Measurements from ENCODE around the gene FIBP.

DNA sequence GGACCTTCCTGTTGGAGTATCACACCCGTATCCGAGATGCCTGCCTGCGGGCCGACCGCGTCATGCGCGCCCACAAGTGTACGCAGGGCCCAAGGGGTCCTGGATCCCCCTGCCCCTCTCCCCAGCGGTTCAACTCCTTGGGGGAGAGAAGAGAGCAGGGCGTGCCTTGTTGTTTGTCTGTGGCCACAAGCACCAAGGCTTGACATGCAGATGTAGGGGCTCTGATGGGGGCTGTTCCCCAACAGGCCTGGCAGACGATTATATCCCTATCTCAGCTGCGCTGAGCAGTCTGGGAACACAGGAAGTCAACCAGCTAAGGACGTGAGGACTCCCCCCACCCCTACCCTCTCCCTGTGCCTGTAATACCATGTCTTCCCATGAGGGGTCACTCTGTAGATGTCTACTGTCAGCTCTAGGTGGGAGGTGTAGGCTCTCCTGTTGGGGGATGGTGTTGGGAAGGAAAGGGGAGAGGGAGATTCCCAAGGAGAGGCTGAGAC is 37.1 kb downstream of the FIBP start:
- TF ChIP-seq, protein P1, sequence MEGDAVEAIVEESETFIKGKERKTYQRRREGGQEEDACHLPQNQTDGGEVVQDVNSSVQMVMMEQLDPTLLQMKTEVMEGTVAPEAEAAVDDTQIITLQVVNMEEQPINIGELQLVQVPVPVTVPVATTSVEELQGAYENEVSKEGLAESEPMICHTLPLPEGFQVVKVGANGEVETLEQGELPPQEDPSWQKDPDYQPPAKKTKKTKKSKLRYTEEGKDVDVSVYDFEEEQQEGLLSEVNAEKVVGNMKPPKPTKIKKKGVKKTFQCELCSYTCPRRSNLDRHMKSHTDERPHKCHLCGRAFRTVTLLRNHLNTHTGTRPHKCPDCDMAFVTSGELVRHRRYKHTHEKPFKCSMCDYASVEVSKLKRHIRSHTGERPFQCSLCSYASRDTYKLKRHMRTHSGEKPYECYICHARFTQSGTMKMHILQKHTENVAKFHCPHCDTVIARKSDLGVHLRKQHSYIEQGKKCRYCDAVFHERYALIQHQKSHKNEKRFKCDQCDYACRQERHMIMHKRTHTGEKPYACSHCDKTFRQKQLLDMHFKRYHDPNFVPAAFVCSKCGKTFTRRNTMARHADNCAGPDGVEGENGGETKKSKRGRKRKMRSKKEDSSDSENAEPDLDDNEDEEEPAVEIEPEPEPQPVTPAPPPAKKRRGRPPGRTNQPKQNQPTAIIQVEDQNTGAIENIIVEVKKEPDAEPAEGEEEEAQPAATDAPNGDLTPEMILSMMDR (IDR thresholded peaks at IDR 0.05; ENCODE audit: control extremely low read depth in 1 of 3, insufficient read depth in 1 of 3, low read depth in 1 of 3, low read length in 3 of 3): peak in 2 of 3 experiments; percentile 69 to 88; a peak in 3 of 4 replicates
- no peak for TF ChIP-seq HDAC6 (IDR thresholded peaks at IDR 0.05; ENCODE audit: low read depth, low read length)
- TF ChIP-seq EP300 (IDR thresholded peaks at IDR 0.05; ENCODE audit: borderline replicate concordance in 1 of 2, low read depth in 2 of 2, low read length in 2 of 2): no peak
- no peak for TF ChIP-seq PHF8 (conservative IDR thresholded peaks at IDR 0.05; ENCODE audit: low read depth, low read length)
- TF ChIP-seq, protein P2, sequence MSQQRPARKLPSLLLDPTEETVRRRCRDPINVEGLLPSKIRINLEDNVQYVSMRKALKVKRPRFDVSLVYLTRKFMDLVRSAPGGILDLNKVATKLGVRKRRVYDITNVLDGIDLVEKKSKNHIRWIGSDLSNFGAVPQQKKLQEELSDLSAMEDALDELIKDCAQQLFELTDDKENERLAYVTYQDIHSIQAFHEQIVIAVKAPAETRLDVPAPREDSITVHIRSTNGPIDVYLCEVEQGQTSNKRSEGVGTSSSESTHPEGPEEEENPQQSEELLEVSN (IDR thresholded peaks at IDR 0.05): no peak
- TF ChIP-seq SIN3A (conservative IDR thresholded peaks at IDR 0.05 in 1 of 2, IDR thresholded peaks at IDR 0.05 in 1 of 2; ENCODE audit: low read depth in 1 of 2, low read length in 2 of 2): 0 out of 4 replicates have a peak, but pooled peaks have one; percentile 45 to 64
- TF ChIP-seq, protein P3, sequence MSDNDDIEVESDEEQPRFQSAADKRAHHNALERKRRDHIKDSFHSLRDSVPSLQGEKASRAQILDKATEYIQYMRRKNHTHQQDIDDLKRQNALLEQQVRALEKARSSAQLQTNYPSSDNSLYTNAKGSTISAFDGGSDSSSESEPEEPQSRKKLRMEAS (IDR thresholded peaks at IDR 0.05): no peak
- peak; percentile 64; the same call in 1 of the 2 replicates for TF ChIP-seq CREB1 (IDR thresholded peaks at IDR 0.05)
- TF ChIP-seq SP2 (IDR thresholded peaks at IDR 0.05; ENCODE audit: low read length): no peak
